Mesenchymal stem cell (in vitro differentiated cells and primary cell): ENCODE measurements around the gene NEK8. TPM values are rescaled to one million over a fixed set of nuclear protein-coding genes. Genes with fewer than 3 reads are reported as not detected.

Experiments
- DNase-seq: peaks from one replicate; pipeline ENCODE4 v3.0.0-alpha.2; 2013
- H2AFZ ChIP-seq: one replicate; pipeline ENCODE4 v1.6.1; 2013; ENCODE audit warnings: low read depth, mild to moderate bottlenecking, control low read depth, inconsistent platforms, low read length, moderate library complexity
- H2AK5ac ChIP-seq: 2 replicates; pipeline ENCODE4 v1.6.1; 2013; ENCODE audit warnings: low read length, moderate library complexity, mild to moderate bottlenecking, inconsistent platforms; ENCODE audit not compliant: severe bottlenecking
- H2BK120ac ChIP-seq: one replicate; pipeline ENCODE4 v1.6.1; 2013; ENCODE audit warnings: low read depth, mild to moderate bottlenecking, inconsistent platforms, low read length, moderate library complexity
- H2BK12ac ChIP-seq, 2 experiments: one replicate each; pipeline ENCODE4 v1.6.1; 2013; ENCODE audit warnings: inconsistent platforms in 2 of 2, low read length in 2 of 2, mild to moderate bottlenecking in 2 of 2, moderate library complexity in 2 of 2, control low read depth in 1 of 2
- H2BK15ac ChIP-seq: one replicate; pipeline ENCODE4 v1.6.1; 2013; ENCODE audit warnings: mild to moderate bottlenecking, low read depth, inconsistent platforms; ENCODE audit not compliant: poor library complexity, severe bottlenecking
- H2BK5ac ChIP-seq: 2 replicates; pipeline ENCODE4 v1.6.1; 2013; ENCODE audit warnings: low read depth, mild to moderate bottlenecking, low read length, control low read depth, inconsistent platforms; ENCODE audit not compliant: poor library complexity, severe bottlenecking
- H3K14ac ChIP-seq, 2 experiments: one replicate each; pipeline ENCODE4 v1.6.1; 2013; ENCODE audit warnings: inconsistent platforms in 2 of 2, low read length in 2 of 2, control low read depth in 1 of 2, mild to moderate bottlenecking in 1 of 2, moderate library complexity in 1 of 2
- H3K18ac ChIP-seq, 2 experiments: one replicate each; pipeline ENCODE4 v1.6.1; 2013; ENCODE audit warnings: inconsistent platforms in 2 of 2, low read length in 2 of 2, control low read depth in 1 of 2, low read depth in 1 of 2, mild to moderate bottlenecking in 1 of 2
- H3K23ac ChIP-seq, 2 experiments: one replicate each; pipeline ENCODE4 v1.6.1; 2013; ENCODE audit warnings: inconsistent platforms in 2 of 2, low read length in 2 of 2, mild to moderate bottlenecking in 2 of 2, moderate library complexity in 2 of 2, control low read depth in 1 of 2
- H3K27ac ChIP-seq: 2 replicates; pipeline ENCODE4 v1.5.1; 2013; ENCODE audit warnings: mild to moderate bottlenecking, moderate library complexity, low read length, control low read depth, inconsistent platforms; ENCODE audit not compliant: poor library complexity, severe bottlenecking
- H3K27me3 ChIP-seq, 2 experiments: 2 replicates each; pipeline versions ENCODE4 v1.6.1 to v1.7.0; 2013; ENCODE audit warnings: low read length in 2 of 2, mild to moderate bottlenecking in 2 of 2, moderate library complexity in 2 of 2, control low read depth in 1 of 2, inconsistent platforms in 1 of 2; ENCODE audit not compliant: control insufficient read depth in 1 of 2, insufficient read depth in 1 of 2
- H3K36me3 ChIP-seq, 2 experiments: 2 replicates each; pipeline versions ENCODE4 v1.6.1 to v1.7.0; 2013; ENCODE audit warnings: low read length in 2 of 2, control low read depth in 1 of 2, inconsistent platforms in 1 of 2, low read depth in 1 of 2, mild to moderate bottlenecking in 1 of 2; ENCODE audit not compliant: insufficient read depth in 2 of 2, control insufficient read depth in 1 of 2
- H3K4ac ChIP-seq, 2 experiments: one replicate each; pipeline ENCODE4 v1.6.1; 2013; ENCODE audit warnings: inconsistent platforms in 2 of 2, low read length in 2 of 2, mild to moderate bottlenecking in 2 of 2, moderate library complexity in 2 of 2, control low read depth in 1 of 2, low read depth in 1 of 2
- H3K4me1 ChIP-seq: 2 replicates; pipeline ENCODE4 v1.6.1; 2013; ENCODE audit warnings: low read depth, low read length, control low read depth; ENCODE audit not compliant: control insufficient read depth, insufficient read depth
- H3K4me2 ChIP-seq: 2 replicates; pipeline ENCODE4 v1.6.1; 2013; ENCODE audit warnings: low read length, mild to moderate bottlenecking, inconsistent platforms; ENCODE audit not compliant: poor library complexity, severe bottlenecking
- H3K4me3 ChIP-seq, 2 experiments: 2 replicates each; pipeline versions ENCODE4 v1.5.1 to v1.7.0; 2013; ENCODE audit warnings: low read length in 2 of 2, mild to moderate bottlenecking in 2 of 2, control low read depth in 1 of 2, low read depth in 1 of 2; ENCODE audit not compliant: insufficient read depth in 1 of 2
- H3K79me1 ChIP-seq: replicated peaks from 2 replicates; pipeline ENCODE4 v1.6.1; 2013; ENCODE audit warnings: mild to moderate bottlenecking, control low read depth, low read length, inconsistent platforms; ENCODE audit not compliant: poor library complexity, severe bottlenecking
- H3K9ac ChIP-seq: 2 replicates; pipeline ENCODE4 v1.7.0; 2013; ENCODE audit warnings: mild to moderate bottlenecking, low read length, moderate library complexity
- H3K9me3 ChIP-seq: 2 replicates; pipeline ENCODE4 v1.7.0; 2013; ENCODE audit warnings: mild to moderate bottlenecking, low read length; ENCODE audit not compliant: control insufficient read depth
- H4K8ac ChIP-seq: one replicate; pipeline ENCODE4 v1.6.1; 2013; ENCODE audit warnings: inconsistent platforms, mild to moderate bottlenecking, low read length, moderate library complexity
- H4K91ac ChIP-seq: one replicate; pipeline ENCODE4 v1.6.1; 2013; ENCODE audit warnings: mild to moderate bottlenecking, low read length, inconsistent platforms
- WGBS: methylation state at CpG from one replicate; pipeline ENCODE4 v1.1.7; 2013; ENCODE audit warnings: mixed read lengths; 5-methylcytosine and 5-hydroxymethylcytosine counted together
- small RNA-seq: library from polyadenylated mRNA; stranded (forward); fragments of <200 nt; extraction: miRNeasy Mini kit (QIAGEN cat#:217004); gene quantifications from one replicate; pipeline ENCODE3, GENCODE V24; 2013; ENCODE audit warnings: low read depth

NEK8 gene

GRCh38 chr17:28783161-28783560, 54.6 kb downstream of the NEK8 start:
- Histone ChIP-seq H3K36me3 (peaks cover 0 to 18% of the 10 kb centered on the region in 2 experiments), H3K4me1 (peaks cover 2% of the 10 kb centered on the region), H3K27me3 (no peaks in the 10 kb centered on the region), H2BK15ac (no peak overlapping the region), H2BK12ac (no peak overlapping the region), H3K23ac (no peak overlapping the region), H3K27ac (no peak overlapping the region), H3K9ac (no peak overlapping the region), H2BK120ac (no peak overlapping the region), H2BK5ac (no peak overlapping the region), H2AK5ac (no peak overlapping the region), H3K14ac (no peak overlapping the region), H3K79me1 (peaks cover 19% of the 10 kb centered on the region), H3K18ac (no peak overlapping the region), H4K8ac (no peak overlapping the region), H3K4me3 (no peak overlapping the region), H2AFZ (no peak overlapping the region), H3K9me3 (no peaks in the 10 kb centered on the region), H4K91ac (no peak overlapping the region), H3K4me2 (no peak overlapping the region), H3K4ac (no peak overlapping the region)
- WGBS = 95% methylated on average over 3 of the region's 3 CpGs
- DNase-seq = no peak

GRCh38 chr17:28788100-28788499, 59.5 kb downstream of the NEK8 start:
- Histone ChIP-seq H2BK5ac (no peak overlapping the region), H3K79me1 (peaks cover 22% of the 10 kb centered on the region), H3K9ac (no peak overlapping the region), H3K23ac (no peak overlapping the region), H4K8ac (no peak overlapping the region), H2BK12ac (no peak overlapping the region), H3K27me3 (no peaks in the 10 kb centered on the region), H2BK120ac (no peak overlapping the region), H2BK15ac (no peak overlapping the region), H3K27ac (no peak overlapping the region), H2AK5ac (no peak overlapping the region), H3K4me3 (no peak overlapping the region), H2AFZ (no peak overlapping the region), H3K4me1 (no peaks in the 10 kb centered on the region), H3K36me3 (peaks cover 4 to 19% of the 10 kb centered on the region in 2 experiments), H3K4ac (no peak overlapping the region), H3K4me2 (no peak overlapping the region), H3K18ac (no peak overlapping the region), H3K9me3 (no peaks in the 10 kb centered on the region), H4K91ac (no peak overlapping the region), H3K14ac (no peak overlapping the region)
- no peak for DNase-seq
- WGBS = over 99% methylated on average over 4 of the region's 4 CpGs

Small RNAs within 50 kb of the gene (small RNA-seq; reads per million reads assigned to genes)
- not detected for gene SNORD42A
- not detected for gene SNORD42B
- gene SNORD4A = not detected
- not detected for gene SNORD4B
